Esophagus muscularis mucosa (tissue), 4 donors: Measurements from ENCODE around the gene COL27A1. TPM values are rescaled to one million over a fixed set of nuclear protein-coding genes. Genes with fewer than 3 reads are reported as not detected.

Source experiments
- DNase-seq: peaks from one replicate; pipeline ENCODE4 v3.0.0-alpha.2; 2017; ENCODE audit errors: extremely low spot score
- H3K27ac ChIP-seq, 4 donors: fragments of 200-600 bp; sonication (generic); replicated peaks in 1 of 4; 1 replicate in 3 of 4; 2 replicates in 1 of 4; pipeline ENCODE4 v1.5.1; 2016 to 2019; ENCODE audit warnings: mild to moderate bottlenecking in 1 of 4
- H3K27me3 ChIP-seq, 4 donors: fragments of 200-600 bp; sonication (generic); one replicate each; pipeline versions ENCODE4 v1.5.1 to v1.6.0; 2016 to 2019
- H3K36me3 ChIP-seq, 4 donors: fragments of 200-600 bp; sonication (generic); one replicate each; pipeline ENCODE4 v1.5.1; 2016 to 2019
- H3K4me1 ChIP-seq, 4 donors: fragments of 200-600 bp; sonication (generic); one replicate each; pipeline ENCODE4 v1.5.1; 2016 to 2019
- H3K4me3 ChIP-seq, 4 donors: fragments of 200-600 bp; sonication (generic); 1 replicate in 2 of 4; 2 replicates in 2 of 4; pipeline ENCODE4 v1.5.1; 2016 to 2019; ENCODE audit warnings: mild to moderate bottlenecking in 4 of 4, moderate library complexity in 1 of 4
- H3K9me3 ChIP-seq, 4 donors: fragments of 200-600 bp; sonication (generic); 1 replicate in 3 of 4; 2 replicates in 1 of 4; pipeline ENCODE4 v1.5.1; 2016 to 2019
- CTCF ChIP-seq, 3 experiments: fragments of 200-600 bp in 2 of 3; fragments of 450-650 bp in 1 of 3; sonication (generic) in 2 of 3; IDR thresholded peaks; one replicate each; pipeline ENCODE4 v1.5.1; 2017 to 2019; ENCODE audit warnings: antibody characterized with exemption in 3 of 3, mild to moderate bottlenecking in 2 of 3, moderate library complexity in 1 of 3
- EP300 ChIP-seq: sonication (generic); formaldehyde crosslinking; IDR thresholded peaks from one replicate; pipeline ENCODE4 v1.6.1; 2017; ENCODE audit warnings: antibody characterized with exemption
- POLR2A ChIP-seq: fragments of 450-650 bp; IDR thresholded peaks from one replicate; pipeline ENCODE4 v1.6.1; 2017; ENCODE audit warnings: antibody characterized with exemption, moderate library complexity, mild to moderate bottlenecking, low read depth
- POLR2AphosphoS5 ChIP-seq, 2 donors: sonication (generic); formaldehyde crosslinking; IDR thresholded peaks; one replicate each; pipeline ENCODE4 v1.6.1; 2017; ENCODE audit warnings: antibody characterized with exemption in 2 of 2
- WGBS: methylation state at CpG from one replicate; pipeline ENCODE4 v1.1.5; 2018; 5-methylcytosine and 5-hydroxymethylcytosine counted together
- intact Hi-C: fragments of 100-400 bp; cut with DNase I; formaldehyde crosslinking; loops from one replicate; pipeline ENCODE4 v1.15.1; 2023
- total RNA-seq, 4 donors: library from RNA; depleted of rRNA; stranded (reverse); fragments of >200 nt; gene quantifications; one replicate each; pipeline versions ENCODE4 v1.1.0 to v1.2.1, GENCODE V29; 2016

Gene COL27A1
- total RNA-seq, 4 donors from 2014 or later = 1.8 to 3.3 (median 2.7) TPM

- no peak for DNase-seq
- H3K27me3 ChIP-seq = no peaks in the 10 kb centered on the region
- no peak overlapping the region for H3K27ac ChIP-seq
- TF ChIP-seq POLR2AphosphoS5 (IDR thresholded peaks at IDR 0.05) = no peak
- no peak for TF ChIP-seq POLR2A
- TF ChIP-seq CTCF (IDR thresholded peaks at IDR 0.05) = no peak
- TF ChIP-seq EP300 = no peak
- WGBS = 92% methylated on average over 11 of the region's 11 CpGs
- intact Hi-C loops = loop anchor here (10.0 kb wide), 1 partner anchor 311 kb away; the partner anchor contains the start of gene TEX53
- no peak overlapping the region for H3K4me3 ChIP-seq
- no peaks in the 10 kb centered on the region for H3K9me3 ChIP-seq
- H3K4me1 ChIP-seq = peaks cover 3 to 11% (median 9%) of the 10 kb centered on the region in 4 donors
- peaks cover 36 to 100% (median 93%) of the 10 kb centered on the region in 4 donors for H3K36me3 ChIP-seq
These were observed 188.8 kb downstream of the COL27A1 start for GRCh38 chr9:114344188-114344566.

- Histone ChIP-seq H3K36me3 (peaks cover 33 to 100% (median 93%) of the 10 kb centered on the region in 4 donors), H3K4me3 (no peak overlapping the region), H3K27ac (no peak overlapping the region), H3K9me3 (no peaks in the 10 kb centered on the region), H3K27me3 (no peaks in the 10 kb centered on the region), H3K4me1 (peaks cover 3 to 16% (median 15%) of the 10 kb centered on the region in 4 donors)
- no peak for DNase-seq
- TF ChIP-seq POLR2A (no peak), EP300 (no peak), CTCF (IDR thresholded peaks at IDR 0.05) (no peak), POLR2AphosphoS5 (IDR thresholded peaks at IDR 0.05) (no peak)
- 44% methylated on average over 3 of the region's 3 CpGs for WGBS
- intact Hi-C loops = loop anchor here (10.0 kb wide), 1 partner anchor 310 kb away; the partner anchor contains the start of gene TEX53
These were observed 189.4 kb downstream of the COL27A1 start for GRCh38 chr9:114344692-114345091.

- no peak for DNase-seq
- intact Hi-C loops = loop anchor here (10.0 kb wide), 1 partner anchor 309 kb away; the partner anchor contains the start of gene TEX53
- TF ChIP-seq POLR2A (no peak), POLR2AphosphoS5 (IDR thresholded peaks at IDR 0.05) (no peak), CTCF (IDR thresholded peaks at IDR 0.05) (no peak), EP300 (no peak)
- Histone ChIP-seq H3K4me3 (no peak overlapping the region), H3K9me3 (no peaks in the 10 kb centered on the region), H3K36me3 (peaks cover 36 to 100% (median 93%) of the 10 kb centered on the region in 4 donors), H3K27ac (no peak overlapping the region), H3K4me1 (peaks cover 3 to 23% (median 20%) of the 10 kb centered on the region in 4 donors), H3K27me3 (no peaks in the 10 kb centered on the region)
- WGBS = 88% methylated on average over 7 of the region's 7 CpGs
These were observed 190.2 kb downstream of the COL27A1 start for GRCh38 chr9:114345493-114346065.

GRCh38 chr9:114346146-114346545, 190.8 kb downstream of the COL27A1 start:
- no peak overlapping the region for H3K27ac ChIP-seq
- intact Hi-C loops = loop anchor here (10.0 kb wide), 1 partner anchor 309 kb away; the partner anchor contains the start of gene TEX53
- WGBS = 92% methylated on average over 10 of the region's 11 CpGs

More at GRCh38 chr9:114346146-114346545, 190.8 kb downstream of the COL27A1 start:
- Histone ChIP-seq H3K4me3 (no peak overlapping the region), H3K36me3 (peaks cover 38 to 100% (median 93%) of the 10 kb centered on the region in 4 donors), H3K4me1 (peaks cover 3 to 28% (median 21%) of the 10 kb centered on the region in 4 donors), H3K9me3 (no peaks in the 10 kb centered on the region), H3K27me3 (no peaks in the 10 kb centered on the region)
- DNase-seq = no peak
- TF ChIP-seq EP300 (no peak), POLR2AphosphoS5 (IDR thresholded peaks at IDR 0.05) (no peak), POLR2A (no peak), CTCF (IDR thresholded peaks at IDR 0.05) (no peak)
